GM21825 (cell line): ENCODE measurements around the gene FBN2.

Experiments used
- ATAC-seq: cut with Tn5 transposase; IDR thresholded peaks from one replicate; pipeline ENCODE4 v1.9.1; 2021; ENCODE audit warnings: mild to moderate bottlenecking, moderate library complexity; ENCODE audit not compliant: unreplicated experiment

Gene FBN2

DNA sequence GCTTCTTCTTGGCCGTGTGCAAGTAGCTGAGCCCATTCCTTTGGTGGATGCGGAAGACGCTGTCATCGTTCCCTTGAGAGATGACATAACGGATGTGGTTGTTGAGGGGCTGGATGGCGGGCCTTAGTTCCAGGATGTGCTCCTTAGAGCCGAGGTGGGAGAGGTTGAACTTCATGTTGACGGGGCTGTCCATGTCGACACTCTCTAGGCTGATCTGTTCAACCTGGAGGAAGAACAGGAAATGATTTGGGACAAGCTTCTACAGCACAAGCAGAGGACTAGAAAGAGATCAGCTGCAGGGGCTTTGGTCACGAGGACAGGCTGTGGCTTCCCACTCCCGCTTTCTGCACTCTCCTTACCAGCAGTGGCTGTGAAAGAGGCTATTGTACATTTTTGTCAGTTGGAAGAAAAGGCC, 278.4 kb downstream of the FBN2 start:
- no peak for ATAC-seq

DNA sequence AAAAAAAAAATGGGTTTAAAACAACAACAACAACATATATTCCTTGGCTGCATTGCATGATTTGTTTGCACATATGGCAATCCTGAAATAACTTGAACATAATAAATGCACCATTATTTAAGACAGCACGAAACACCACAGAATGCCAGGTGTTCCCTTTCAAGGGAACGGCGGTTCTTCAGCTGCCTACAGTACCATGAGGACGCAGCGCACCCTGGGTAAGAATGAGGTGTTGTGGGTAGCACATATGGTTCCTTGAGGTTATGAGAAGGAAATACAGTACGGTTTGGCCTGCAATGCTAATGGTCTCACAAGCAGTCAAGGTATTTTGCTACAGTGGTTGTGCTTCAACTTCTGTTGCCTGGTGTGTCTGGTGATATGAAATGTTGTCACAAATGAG, 279.7 kb downstream of the FBN2 start:
- no peak for ATAC-seq

DNA sequence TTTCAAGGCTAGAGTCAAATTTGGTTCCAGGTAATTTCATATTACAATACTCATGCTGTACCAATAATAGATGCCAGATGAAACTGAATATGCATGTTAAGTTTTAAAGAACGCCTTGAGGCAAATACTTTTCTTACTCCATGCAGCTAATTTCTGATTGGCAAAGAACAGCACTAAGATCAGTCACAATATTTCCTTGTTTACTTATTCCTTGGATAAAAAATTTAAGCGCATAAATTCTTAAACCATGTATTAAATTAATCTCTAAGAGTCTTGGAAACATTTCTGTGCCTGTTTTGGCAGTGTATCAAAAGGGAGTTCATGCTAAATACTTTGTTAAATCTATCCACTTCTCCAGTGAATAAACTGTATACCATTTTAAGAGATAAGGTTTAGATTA, 281.0 kb downstream of the FBN2 start:
- no peak for ATAC-seq

DNA sequence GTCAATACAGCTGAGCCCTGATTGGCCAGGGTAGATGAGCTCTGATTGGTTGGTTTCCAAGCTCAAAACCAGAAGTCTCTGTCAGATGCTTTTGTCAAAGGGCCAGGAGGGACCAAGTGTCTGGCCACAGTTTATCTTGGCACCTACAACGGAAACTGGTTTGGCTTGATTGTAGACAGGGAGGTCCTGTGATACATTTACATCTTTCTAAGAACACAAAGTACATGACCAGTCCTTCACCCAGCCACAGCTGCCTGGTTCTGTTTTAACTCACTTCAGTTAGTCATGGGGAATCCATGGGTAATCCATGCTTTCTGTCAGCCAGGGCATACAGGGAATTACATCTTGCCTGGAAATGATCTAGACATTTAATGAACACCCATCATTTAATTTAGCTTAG, 283.3 kb downstream of the FBN2 start:
- no peak for ATAC-seq

DNA sequence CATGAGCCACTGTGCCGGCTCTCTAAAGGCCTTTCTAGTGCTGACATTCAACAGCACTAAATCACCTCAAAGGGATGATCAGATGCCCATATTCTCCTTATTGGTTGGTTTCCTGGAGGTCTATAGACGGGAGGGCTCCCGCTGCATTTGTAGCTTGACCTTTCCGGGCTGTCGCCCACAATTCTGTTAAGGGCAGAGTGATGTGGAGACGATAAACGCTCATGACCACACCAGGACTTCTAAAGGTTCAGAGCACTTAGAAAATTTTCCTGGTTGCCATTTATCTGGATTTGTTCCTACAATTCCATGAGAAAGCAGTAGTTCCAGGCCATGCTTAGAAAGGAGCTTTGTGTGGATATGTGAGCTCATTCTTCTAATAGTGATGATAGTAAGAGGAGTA, 284.2 kb downstream of the FBN2 start:
- ATAC-seq: no peak

DNA sequence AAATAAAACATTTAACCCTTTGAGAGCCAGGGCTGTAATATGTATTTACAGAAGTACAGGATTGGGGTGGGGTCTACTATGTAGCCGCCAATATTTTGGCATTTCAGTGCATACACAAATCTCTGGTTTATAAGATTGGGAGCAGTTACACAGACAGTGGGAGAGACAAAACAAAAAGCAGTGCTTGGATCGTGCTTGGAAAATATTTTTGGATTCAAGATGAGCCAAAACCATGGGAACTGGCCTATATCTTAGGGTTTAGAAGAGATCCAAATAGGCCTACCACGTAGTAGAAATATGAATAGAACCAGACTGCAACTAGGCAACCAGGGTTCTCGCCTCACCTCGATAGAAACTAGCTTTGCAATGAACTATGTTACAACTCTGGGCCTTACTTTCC, 284.9 kb downstream of the FBN2 start:
- ATAC-seq: no peak

DNA sequence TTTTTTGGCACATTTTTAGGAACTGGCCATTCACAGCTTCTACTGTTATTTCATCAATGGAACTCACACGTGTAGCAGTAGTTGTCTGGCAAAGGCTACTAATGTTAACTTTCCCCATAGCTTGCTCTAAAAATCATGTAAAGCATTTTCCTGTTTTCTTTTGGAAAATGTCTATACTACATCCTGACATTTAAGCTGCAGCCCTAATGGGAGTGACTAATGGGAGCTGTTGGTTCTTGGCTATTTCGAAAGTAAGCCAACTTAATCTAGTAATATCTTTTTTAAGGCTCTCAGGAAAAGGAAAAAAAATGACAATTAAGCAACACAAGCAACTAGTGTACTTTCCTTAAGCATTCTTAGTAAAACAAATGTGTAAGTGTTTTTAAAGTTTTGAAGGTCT, 285.3 kb downstream of the FBN2 start:
- ATAC-seq: no peak

DNA sequence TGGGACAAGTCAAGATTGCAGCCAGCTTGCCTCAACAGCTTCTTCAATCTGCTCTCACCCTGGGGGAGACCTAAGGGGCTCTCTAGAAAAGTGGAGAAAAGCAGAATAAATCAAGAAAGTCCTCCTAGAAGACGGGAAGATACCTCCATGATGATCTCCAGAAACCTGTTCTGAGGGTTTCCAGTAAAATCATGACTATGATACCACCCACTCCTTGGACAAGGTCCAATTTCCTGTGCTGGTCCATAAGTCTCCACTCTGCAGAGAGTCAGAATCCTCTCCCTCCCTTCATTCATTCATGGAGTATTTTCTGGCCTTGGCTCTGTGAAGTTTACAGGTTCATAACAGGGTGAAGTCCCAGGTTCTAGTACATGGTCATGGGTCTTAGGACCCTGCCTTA, 285.8 kb downstream of the FBN2 start:
- ATAC-seq: no peak

DNA sequence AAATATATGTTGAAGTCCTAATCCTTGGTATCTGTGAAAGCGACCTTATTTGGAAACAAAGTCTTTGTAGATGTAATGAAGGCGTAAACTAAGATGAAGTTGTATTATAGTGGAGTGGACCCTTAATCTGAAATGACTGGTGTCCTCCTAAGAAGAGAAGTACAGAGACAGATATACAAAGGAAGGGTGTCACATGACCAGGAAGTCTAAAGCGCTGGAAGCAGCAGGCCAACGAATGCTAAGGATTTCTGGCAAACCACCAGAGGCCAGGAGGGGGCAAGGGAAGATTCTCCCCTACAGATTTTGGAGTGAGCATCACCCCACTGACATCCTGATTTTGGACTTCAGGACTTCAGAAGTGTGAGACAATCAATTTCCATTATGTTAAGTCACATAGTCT, 292.1 kb downstream of the FBN2 start:
- ATAC-seq: no peak

DNA sequence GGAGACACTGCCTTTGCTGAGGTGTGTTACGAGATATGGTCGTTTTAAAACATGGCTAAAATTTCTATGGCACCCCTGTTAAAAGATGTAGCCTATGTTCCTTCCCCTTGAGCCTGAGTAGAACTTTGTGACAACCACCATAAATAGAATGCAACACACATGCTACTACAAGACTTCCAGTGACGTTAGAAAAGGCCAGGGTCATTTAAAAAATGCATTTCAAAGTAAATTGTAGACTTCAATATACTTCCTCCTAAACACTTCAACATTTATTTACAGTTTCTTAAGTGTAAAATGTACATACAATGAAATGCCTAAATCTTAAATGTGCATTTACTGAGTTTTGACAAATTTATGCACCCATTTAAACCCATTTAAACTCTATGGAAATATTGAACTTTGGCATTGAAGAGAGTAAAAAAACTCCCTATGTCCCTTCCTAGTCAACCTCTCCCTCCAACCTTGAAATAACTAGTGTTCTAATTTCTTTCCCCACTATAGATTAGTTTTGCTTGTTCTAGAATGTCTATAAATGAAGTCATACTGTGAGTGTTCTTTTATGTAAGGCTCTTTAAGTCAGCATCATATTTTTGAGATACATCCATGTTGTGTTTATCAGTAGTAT, 294.0 kb downstream of the FBN2 start:
- no peak for ATAC-seq

DNA sequence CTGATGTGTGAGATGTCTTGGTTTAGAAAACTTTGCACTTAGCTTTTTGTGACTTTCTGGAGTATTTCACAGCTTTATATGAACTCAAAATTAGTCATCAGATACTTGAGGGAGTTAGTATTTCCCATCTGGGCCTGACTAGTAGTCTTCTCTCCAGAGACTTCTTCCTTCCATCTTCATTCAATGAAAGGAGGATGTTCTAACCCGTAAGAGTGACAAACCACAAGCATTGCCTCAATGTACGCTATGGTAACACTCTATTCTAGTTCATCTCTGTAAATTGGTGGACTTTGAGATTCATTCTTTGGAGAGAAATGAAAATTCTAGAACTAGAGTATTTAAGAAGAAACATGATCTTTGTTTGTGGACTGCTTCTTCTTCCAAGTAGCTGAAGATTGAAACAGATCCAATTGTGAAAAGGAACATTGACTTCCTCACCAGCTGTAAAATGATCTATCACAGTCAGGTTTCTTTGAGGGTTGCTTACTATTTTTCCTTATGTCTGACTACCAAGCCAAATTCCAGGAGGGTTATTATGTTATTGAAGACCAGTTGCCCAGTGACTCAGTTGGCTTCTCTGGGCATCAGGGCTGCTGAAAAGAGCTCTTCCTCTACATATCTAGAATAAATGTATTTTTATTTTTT, 296.9 kb downstream of the FBN2 start:
- no peak for ATAC-seq

DNA sequence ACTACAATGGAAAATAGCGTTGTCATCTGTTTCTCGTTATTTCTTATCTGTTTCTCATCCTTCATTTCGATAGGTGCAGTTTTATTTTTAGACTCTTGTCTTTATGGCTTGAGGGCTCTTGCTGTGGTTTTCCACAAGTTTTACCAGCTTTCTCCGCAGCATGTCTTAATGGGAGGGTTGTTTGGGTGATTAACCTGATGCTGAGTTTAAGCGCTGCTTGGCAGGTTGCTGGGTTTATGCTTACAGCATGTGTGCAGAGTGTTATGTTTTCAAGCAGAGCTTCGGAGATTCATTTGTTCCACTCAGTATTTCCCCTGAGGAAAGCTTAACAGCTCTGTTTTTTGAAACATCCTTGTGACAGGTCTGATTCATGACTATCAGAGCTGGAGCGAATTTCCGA, 300.5 kb downstream of the FBN2 start:
- no peak for ATAC-seq

DNA sequence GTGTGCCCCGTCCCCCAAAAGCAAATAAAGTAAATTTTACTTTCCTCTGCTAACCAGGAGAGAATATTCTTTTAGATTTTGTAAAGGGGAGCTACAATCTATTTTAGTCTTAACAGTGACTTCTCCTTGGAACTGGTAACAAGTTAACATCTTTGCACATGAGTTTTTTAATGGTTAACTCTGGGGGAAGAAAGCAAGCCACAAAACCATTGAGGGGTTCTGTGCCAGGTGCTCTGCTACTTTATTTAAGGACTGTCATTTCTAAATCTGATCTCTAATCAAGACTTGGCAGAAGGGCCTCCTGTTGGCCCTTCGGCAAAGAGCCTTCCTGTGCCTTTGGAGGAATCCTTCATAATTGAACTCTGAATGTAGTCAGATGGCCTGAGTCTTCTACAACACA, 301.0 kb downstream of the FBN2 start:
- ATAC-seq: no peak

DNA sequence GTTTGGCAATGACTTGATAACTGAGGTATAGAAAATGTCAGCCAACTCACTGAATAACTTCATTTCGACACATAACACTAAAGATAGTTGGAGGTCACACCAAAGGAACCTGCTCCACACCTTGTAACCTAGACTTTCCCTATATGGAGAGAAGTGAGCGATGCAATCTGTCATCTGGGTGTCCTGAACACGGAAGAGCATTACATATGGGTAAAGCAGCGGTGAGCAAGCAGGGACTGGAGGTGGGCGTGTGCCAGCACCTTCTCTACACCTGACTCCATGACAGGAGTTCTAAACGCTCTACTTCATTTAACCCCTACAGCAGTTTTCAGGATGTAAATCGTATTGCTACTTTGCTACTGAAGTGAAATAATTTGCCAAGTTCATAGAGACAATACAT, 301.7 kb downstream of the FBN2 start:
- no peak for ATAC-seq

DNA sequence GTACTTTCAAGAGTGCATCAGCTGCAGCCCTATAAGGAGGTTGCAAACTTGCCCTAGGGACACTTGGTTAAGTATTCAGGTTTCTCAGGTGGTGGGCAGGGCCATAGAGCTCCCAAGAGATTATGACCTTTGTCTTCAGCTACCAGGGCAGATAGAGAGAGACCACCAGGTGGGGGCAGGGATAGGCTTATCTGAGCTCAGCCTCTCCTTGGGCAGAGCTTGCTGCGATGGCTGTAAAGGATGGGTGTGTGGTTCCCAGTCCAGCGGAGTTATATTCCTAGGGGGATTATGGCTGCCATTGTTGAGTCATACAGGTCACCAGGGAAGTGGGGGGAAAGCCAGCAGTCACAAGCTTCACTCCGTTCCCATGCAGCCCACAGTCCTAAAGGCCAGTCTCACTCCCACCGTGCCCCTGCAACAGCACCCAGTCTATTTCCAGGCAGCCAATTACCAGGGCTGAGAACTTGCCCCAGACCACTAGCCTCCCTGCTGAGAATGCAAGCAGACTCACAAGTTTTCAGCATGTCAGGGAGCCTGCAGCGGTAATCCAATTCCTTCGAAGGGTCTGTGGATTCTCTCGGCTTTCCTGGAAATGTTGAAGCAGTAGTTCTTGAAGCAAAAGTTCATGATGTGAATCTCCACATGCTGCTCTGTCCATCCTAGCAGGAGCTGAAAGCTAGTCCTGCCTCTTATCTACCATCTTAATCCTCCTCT, 303.0 kb downstream of the FBN2 start:
- ATAC-seq: no peak

DNA sequence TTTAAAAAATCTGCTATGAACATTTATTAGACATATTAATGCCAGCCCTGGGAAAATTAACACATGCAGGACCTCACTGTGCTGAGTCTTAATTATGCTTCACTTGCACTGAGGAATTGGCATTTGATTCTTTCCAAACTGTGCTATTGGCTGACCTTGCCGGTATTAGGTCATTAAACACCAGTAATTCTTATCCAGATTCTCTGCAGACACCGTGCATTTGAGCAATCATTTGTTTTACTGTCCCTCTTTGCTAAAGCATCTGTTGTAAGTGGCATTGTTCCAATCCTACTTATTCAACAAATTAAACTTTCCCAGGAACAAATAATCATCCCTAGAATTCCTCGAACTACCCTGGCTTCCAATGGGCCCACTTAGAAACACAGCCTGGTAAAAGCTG, 309.5 kb downstream of the FBN2 start:
- ATAC-seq: no peak

DNA sequence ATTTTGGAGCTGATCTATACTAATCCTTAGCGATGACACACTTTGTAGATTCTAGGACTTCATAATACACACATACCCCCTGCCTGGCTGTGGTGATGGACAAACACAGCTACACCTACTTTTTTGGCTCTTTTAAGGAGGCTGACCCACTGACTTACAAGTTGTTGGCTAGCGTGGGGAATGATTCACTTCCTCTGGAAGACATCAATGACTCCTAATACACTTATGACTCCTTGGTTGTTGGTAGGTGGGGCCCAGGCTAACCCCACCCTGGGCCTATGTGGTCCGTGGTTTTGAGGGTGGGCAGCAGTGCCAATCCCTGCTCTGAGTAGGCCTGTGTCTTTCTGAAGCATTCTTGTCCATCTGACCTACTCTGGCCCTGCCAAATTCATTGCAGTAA, 310.0 kb downstream of the FBN2 start:
- ATAC-seq: no peak

DNA sequence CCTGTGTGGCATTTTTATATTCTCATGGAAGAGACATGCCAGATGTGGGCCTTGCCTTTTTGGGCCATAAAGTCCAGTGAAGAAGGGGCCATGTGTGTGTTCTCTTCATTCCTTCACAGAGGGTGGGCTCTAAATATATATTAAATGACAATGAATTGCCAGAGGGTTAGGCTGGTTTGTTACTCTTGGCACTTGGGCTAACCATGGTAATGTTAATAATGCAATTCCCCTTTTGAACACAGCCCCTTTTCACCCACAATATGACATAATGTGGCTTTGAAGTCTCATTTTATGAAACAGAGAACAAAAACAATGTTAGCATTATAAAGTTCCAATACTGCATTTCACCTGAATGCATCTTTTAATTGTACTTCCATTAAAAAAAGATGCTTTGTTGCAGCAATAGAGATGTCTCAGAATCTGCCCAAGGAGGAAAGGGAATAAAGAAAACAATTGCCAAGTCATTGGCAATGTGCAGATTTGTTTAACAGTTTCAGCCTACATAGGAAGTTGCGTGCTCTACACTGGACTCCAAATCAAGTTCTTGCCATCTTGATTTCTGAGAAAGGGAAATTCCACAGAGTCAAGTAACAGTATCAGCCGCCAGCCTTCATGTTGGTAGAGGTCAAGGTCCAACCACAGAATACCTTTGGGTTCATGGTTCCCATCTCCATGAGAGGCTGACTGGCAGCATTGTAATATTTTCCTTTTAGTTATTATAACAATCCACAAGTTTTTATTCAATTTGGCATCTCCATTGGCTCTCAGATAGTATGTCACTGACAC, 312.6 kb downstream of the FBN2 start:
- ATAC-seq: no peak

DNA sequence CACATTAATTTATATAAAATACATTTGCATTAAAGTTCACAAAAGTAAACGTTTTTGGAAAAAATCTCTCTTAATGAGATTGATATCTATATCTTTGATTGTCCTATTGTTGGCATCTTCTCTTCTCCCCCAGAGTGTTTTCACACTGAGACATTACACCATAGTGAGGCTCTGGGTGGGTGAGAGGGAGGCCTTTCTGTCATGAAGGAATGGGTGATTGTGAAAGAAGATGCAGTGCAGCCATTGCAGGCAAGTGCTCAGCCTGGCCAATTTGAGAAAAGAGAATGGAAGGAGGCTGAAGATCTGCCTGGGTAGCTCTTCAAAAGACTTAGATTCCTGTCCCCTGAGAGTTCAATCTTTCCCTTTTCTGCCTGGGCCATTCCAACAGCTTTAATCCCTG, 313.7 kb downstream of the FBN2 start:
- ATAC-seq: no peak

DNA sequence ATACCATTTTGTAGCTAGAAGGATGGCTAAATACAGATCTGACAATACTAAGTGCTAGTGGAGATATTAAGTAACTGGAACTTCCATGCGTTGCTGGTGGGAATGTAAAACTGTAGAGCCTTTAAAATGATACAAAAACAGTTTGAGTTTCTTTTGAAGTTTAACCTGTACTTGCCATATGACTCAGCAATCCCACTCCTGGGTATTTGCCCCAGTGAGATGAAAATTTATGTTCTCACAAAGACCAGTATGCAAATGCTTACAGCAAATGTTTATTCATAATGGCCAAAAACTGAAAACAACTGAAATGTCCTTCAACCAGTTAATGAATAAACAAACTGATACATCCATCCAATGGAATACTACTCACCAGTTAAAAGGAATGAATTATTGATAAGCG, 317.2 kb downstream of the FBN2 start:
- no peak for ATAC-seq

DNA sequence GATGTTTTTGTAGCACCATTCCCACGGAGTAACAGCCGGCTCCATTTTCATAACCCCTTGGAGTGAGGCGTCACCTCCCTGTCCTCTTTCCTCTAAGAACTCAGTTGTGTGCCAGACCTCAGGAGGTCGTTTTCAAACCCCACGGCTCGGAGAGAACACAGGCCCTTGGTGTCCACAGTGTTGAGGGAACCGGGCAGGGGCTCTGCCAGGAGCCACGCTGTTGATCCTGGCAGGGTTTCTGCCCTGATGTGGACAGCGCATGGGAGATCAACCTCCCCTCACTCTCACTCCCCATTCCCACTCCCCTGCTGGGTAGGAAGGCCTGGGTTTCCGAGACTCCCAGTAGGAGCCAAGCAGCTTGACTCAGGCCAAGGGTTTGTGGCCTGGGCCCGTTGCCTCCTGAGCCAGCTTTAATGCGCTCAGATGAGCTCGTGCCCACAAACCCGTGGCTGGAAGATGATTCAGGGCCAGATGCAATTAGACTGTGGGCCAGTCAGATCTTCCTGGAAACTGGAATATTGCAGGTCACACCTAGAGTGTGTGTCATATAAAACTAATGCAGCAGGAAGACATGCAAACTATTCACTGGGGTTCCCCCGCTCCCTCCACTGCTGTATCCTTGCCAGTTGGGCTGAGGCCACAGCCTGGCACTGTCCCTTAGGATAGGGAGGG, 321.0 kb downstream of the FBN2 start:
- ATAC-seq: no peak
